KMS-11 (cell line): Measurements from ENCODE around the gene OBSCN.

Source experiments
- H2AFZ ChIP-seq: fragments of 200-600 bp; sonication (generic); 2 replicates; pipeline ENCODE4 v1.6.1; 2016; ENCODE audit warnings: antibody characterized with exemption, mixed run types, low read depth
- H3K27ac ChIP-seq: fragments of 200-600 bp; sonication (generic); 2 replicates; pipeline ENCODE4 v1.6.1; 2016; ENCODE audit warnings: mild to moderate bottlenecking, mixed run types
- H3K27me3 ChIP-seq: fragments of 200-600 bp; sonication (generic); 2 replicates; pipeline ENCODE4 v1.6.1; 2017; ENCODE audit warnings: mild to moderate bottlenecking, low read depth, mixed run types, moderate library complexity; ENCODE audit not compliant: insufficient read depth
- H3K36me3 ChIP-seq: fragments of 200-600 bp; sonication (generic); 2 replicates; pipeline ENCODE4 v1.6.1; 2017; ENCODE audit warnings: mild to moderate bottlenecking, mixed run types; ENCODE audit not compliant: insufficient read depth
- H3K4me1 ChIP-seq: fragments of 200-600 bp; sonication (generic); 2 replicates; pipeline ENCODE4 v1.6.1; 2016; ENCODE audit warnings: mild to moderate bottlenecking, low read depth, mixed run types; ENCODE audit not compliant: poor library complexity, severe bottlenecking
- H3K4me2 ChIP-seq: fragments of 200-600 bp; sonication (generic); 2 replicates; pipeline ENCODE4 v1.7.0; 2016; ENCODE audit warnings: mild to moderate bottlenecking, mixed run types
- H3K4me3 ChIP-seq: fragments of 200-600 bp; sonication (generic); IDR thresholded peaks from 2 replicates; pipeline ENCODE4 v1.6.1; 2017; ENCODE audit warnings: low read depth, low read length, mixed read lengths; ENCODE audit not compliant: insufficient read depth
- H3K79me2 ChIP-seq: fragments of 200-600 bp; sonication (generic); 2 replicates; pipeline ENCODE4 v1.6.1; 2016; ENCODE audit warnings: low read depth, mixed run types; ENCODE audit not compliant: insufficient read depth
- H3K9ac ChIP-seq: fragments of 200-600 bp; sonication (generic); 2 replicates; pipeline ENCODE4 v1.6.1; 2016; ENCODE audit warnings: mild to moderate bottlenecking, mixed run types
- H4K20me1 ChIP-seq: fragments of 200-600 bp; sonication (generic); 2 replicates; pipeline ENCODE4 v1.6.1; 2016; ENCODE audit warnings: mild to moderate bottlenecking, mixed run types; ENCODE audit not compliant: insufficient read depth
- CTCF ChIP-seq: fragments of 200-600 bp; sonication (generic); conservative IDR thresholded peaks from 2 replicates; pipeline ENCODE4 v1.6.1; 2017; ENCODE audit warnings: low read depth, mild to moderate bottlenecking, antibody characterized with exemption, low read length, moderate library complexity, mixed read lengths

OBSCN gene

GRCh38 chr1:228345201-228345930, 137.5 kb downstream of the OBSCN start:
- Histone ChIP-seq H3K79me2 (no peaks in the 10 kb centered on the region), H4K20me1 (no peaks in the 10 kb centered on the region), H3K4me1 (no peaks in the 10 kb centered on the region), H3K4me3 (no peak overlapping the region), H3K27ac (no peak overlapping the region), H3K4me2 (no peak overlapping the region), H2AFZ (no peak overlapping the region), H3K27me3 (no peaks in the 10 kb centered on the region), H3K9ac (no peak overlapping the region), H3K36me3 (no peaks in the 10 kb centered on the region)
- TF ChIP-seq CTCF, result no peak

- Histone ChIP-seq H3K4me3 (no peak overlapping the region), H3K9ac (no peak overlapping the region), H3K27ac (no peak overlapping the region), H3K36me3 (no peaks in the 10 kb centered on the region), H3K79me2 (no peaks in the 10 kb centered on the region), H3K27me3 (no peaks in the 10 kb centered on the region), H3K4me1 (no peaks in the 10 kb centered on the region), H3K4me2 (no peak overlapping the region), H2AFZ (no peak overlapping the region), H4K20me1 (no peaks in the 10 kb centered on the region)
- TF ChIP-seq CTCF, result no peak
Observed at GRCh38 chr1:228346731-228347130, 138.9 kb downstream of the OBSCN start.

- TF ChIP-seq CTCF, result no peak
- H3K27me3 ChIP-seq, result no peaks in the 10 kb centered on the region
- no peaks in the 10 kb centered on the region for H3K36me3 ChIP-seq
- no peak overlapping the region for H3K27ac ChIP-seq
- no peak overlapping the region for H3K4me3 ChIP-seq
- no peaks in the 10 kb centered on the region for H3K4me1 ChIP-seq
- no peaks in the 10 kb centered on the region for H4K20me1 ChIP-seq
- H2AFZ ChIP-seq, result no peak overlapping the region
- no peak overlapping the region for H3K4me2 ChIP-seq
- no peaks in the 10 kb centered on the region for H3K79me2 ChIP-seq
- H3K9ac ChIP-seq, result no peak overlapping the region
Observed at GRCh38 chr1:228347181-228347580, 139.3 kb downstream of the OBSCN start.

GRCh38 chr1:228348708-228349467, 141.0 kb downstream of the OBSCN start:
- Histone ChIP-seq H3K9ac (no peak overlapping the region), H2AFZ (no peak overlapping the region), H3K4me3 (no peak overlapping the region)

More at GRCh38 chr1:228348708-228349467, 141.0 kb downstream of the OBSCN start:
- H3K27ac ChIP-seq, result no peak overlapping the region
- H4K20me1 ChIP-seq, result no peaks in the 10 kb centered on the region
- H3K4me2 ChIP-seq, result no peak overlapping the region
- H3K36me3 ChIP-seq, result no peaks in the 10 kb centered on the region
- no peaks in the 10 kb centered on the region for H3K27me3 ChIP-seq
- TF ChIP-seq CTCF, result no peak
- H3K79me2 ChIP-seq, result no peaks in the 10 kb centered on the region
- no peaks in the 10 kb centered on the region for H3K4me1 ChIP-seq
